ENCODE results near the gene SNRNP200. TPM values are rescaled to one million over a fixed set of nuclear protein-coding genes. Genes with fewer than 3 reads are reported as not detected.

Gene SNRNP200
- 97.2 to 134 TPM (median 127 TPM) in 5 replicates for total RNA-seq (2022; extraction: Qiagen RNA extraction)

GRCh38 chr2:96305091-96305978 lies at the start of gene SNRNP200:
Gene SNRNP200, minus strand, starts transcription at chr2:96305546. Its CDS starts 109 bp downstream, at chr2:96305437.

GRCh38 chr2:96325041-96325883 lies 19.9 kb upstream of the SNRNP200 start, which contains the start of gene ITPRIPL1:
Gene ITPRIPL1, plus strand, starts transcription at chr2:96325317. Its CDS starts 523 bp downstream, at chr2:96325840.

GRCh38 chr2:96265840-96266679 lies 39.3 kb downstream of the SNRNP200 start, which contains the start of the genes CIAO1 and TMEM127:
Gene CIAO1, plus strand, starts transcription at chr2:96266225. Its CDS starts 126 bp downstream, at chr2:96266351.
Gene TMEM127, minus strand, starts transcription at chr2:96265997. Its CDS starts 616 bp downstream, at chr2:96265381.

Other genes starting within 250 kb of the SNRNP200 start
- 0.08 to 0.14 TPM (median 0.11 TPM) in 5 replicates for gene ADRA2B, start 189.0 kb downstream of the SNRNP200 start, total RNA-seq (2022; extraction: Qiagen RNA extraction)
- gene ASTL, start 167.0 kb downstream of the SNRNP200 start, total RNA-seq (2022; extraction: Qiagen RNA extraction), result not detected in 5 replicates
- gene DUSP2, start 160.1 kb downstream of the SNRNP200 start, total RNA-seq (2022; extraction: Qiagen RNA extraction), result 0.32 to 0.46 TPM (median 0.37 TPM) in 5 replicates
- 85.4 to 105 TPM (median 103 TPM) in 5 replicates for gene STARD7, start 96.7 kb downstream of the SNRNP200 start, total RNA-seq (2022; extraction: Qiagen RNA extraction)
- 31.8 to 49.0 TPM (median 47.4 TPM) in 5 replicates for gene TMEM127, start 39.5 kb downstream of the SNRNP200 start, total RNA-seq (2022; extraction: Qiagen RNA extraction)
- gene CIAO1, start 39.3 kb downstream of the SNRNP200 start, total RNA-seq (2022; extraction: Qiagen RNA extraction), result 59.2 to 81.9 TPM (median 79.4 TPM) in 5 replicates
- gene ITPRIPL1, start 19.8 kb upstream of the SNRNP200 start, total RNA-seq (2022; extraction: Qiagen RNA extraction), result not detected in 5 replicates
- 39.5 to 44.7 TPM (median 40.9 TPM) in 5 replicates for gene NCAPH, start 30.2 kb upstream of the SNRNP200 start, total RNA-seq (2022; extraction: Qiagen RNA extraction)
- gene NEURL3, start 199.8 kb upstream of the SNRNP200 start, total RNA-seq (2022; extraction: Qiagen RNA extraction), result 0.39 to 0.61 TPM (median 0.45 TPM) in 5 replicates
- gene ARID5A, start 231.2 kb upstream of the SNRNP200 start, total RNA-seq (2022; extraction: Qiagen RNA extraction), result 2.7 to 4.2 TPM (median 3.7 TPM) in 5 replicates

Data from A549 treated with dexamethasone at 1 μM for 4 hours (cell line).